ENCODE results near the gene CTNNA3. TPM values are rescaled to one million over a fixed set of nuclear protein-coding genes. Genes with fewer than 3 reads are reported as not detected.
A peak's percentile ranks its signal among the peaks of the same experiment; 100 is the strongest.

CTNNA3 gene
- total and polyA plus RNA-seq, 5 donors from 2014 or later: not detected

GRCh38 chr10:67553254-67553653 is 142.7 kb downstream of the CTNNA3 start:
- Mint-ChIP-seq H3K27me3 (peaks cover 8% of the 10 kb centered on the region), H3K4me3 (no peak overlapping the region), H3K27ac (no peak overlapping the region), H3K9me3 (peaks cover 0 to 4% (median 0%) of the 10 kb centered on the region in 7 donors), H3K36me3 (peaks cover 2% of the 10 kb centered on the region), H3K4me1 (no peaks in the 10 kb centered on the region)
- DNase-seq (no peak), ATAC-seq (ENCODE audit: low read depth in 2 of 2) (no peak)
- Histone ChIP-seq H3K4me3 (ENCODE audit: low read depth, low read length) (no peak overlapping the region), H3K4me1 (ENCODE audit: control insufficient read depth, insufficient read depth, low read length, poor library complexity, severe bottlenecking) (no peaks in the 10 kb centered on the region), H3K36me3 (ENCODE audit: control insufficient read depth, insufficient read depth, low read length) (no peaks in the 10 kb centered on the region), H3K27ac (ENCODE audit: insufficient read depth, low read length, poor library complexity, severe bottlenecking) (no peak overlapping the region), H3K27me3 (ENCODE audit: control insufficient read depth, insufficient read depth, low read length) (no peaks in the 10 kb centered on the region), H3K9me3 (ENCODE audit: control insufficient read depth in 2 of 2, low read length in 2 of 2) (no peaks in the 10 kb centered on the region)

DNA sequence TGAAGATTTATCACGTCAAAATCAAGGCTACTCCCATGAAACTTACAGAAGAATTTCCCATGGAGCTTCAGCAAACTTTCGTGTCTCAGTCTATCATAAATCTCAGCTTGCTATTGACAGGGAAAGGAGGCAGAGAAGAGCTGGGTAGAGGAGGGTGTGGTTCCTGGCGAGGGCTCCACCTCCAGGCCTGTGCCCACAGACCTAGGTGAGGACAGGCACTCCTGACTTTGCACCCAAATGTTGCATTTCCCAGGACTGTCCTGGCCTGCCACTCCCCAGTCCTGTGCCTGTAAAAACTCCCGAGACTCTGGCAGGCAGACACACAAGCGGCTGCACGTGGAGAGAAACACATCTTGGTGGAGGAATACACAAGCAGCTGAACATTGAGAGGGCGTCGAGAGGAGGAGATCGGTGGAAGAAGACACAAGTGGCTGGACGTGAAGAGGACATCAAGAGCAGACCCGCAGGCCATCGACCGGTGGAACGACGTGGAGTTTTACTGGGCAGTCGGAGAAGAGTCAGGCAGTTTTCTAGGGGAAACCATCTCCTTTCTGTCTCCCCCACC is 145.1 kb downstream of the CTNNA3 start:
- Mint-ChIP-seq H3K4me3 (no peak overlapping the region), H3K36me3 (no peaks in the 10 kb centered on the region), H3K27ac (no peak overlapping the region), H3K9me3 (peaks cover 0 to 4% (median 0%) of the 10 kb centered on the region in 7 donors), H3K27me3 (no peaks in the 10 kb centered on the region), H3K4me1 (no peaks in the 10 kb centered on the region)
- Histone ChIP-seq H3K4me1 (ENCODE audit: control insufficient read depth, insufficient read depth, low read length, poor library complexity, severe bottlenecking) (no peaks in the 10 kb centered on the region), H3K9me3 (ENCODE audit: control insufficient read depth in 2 of 2, low read length in 2 of 2) (no peaks in the 10 kb centered on the region), H3K36me3 (ENCODE audit: control insufficient read depth, insufficient read depth, low read length) (no peaks in the 10 kb centered on the region), H3K4me3 (ENCODE audit: low read depth, low read length) (no peak overlapping the region), H3K27ac (ENCODE audit: insufficient read depth, low read length, poor library complexity, severe bottlenecking) (no peak overlapping the region), H3K27me3 (ENCODE audit: control insufficient read depth, insufficient read depth, low read length) (no peaks in the 10 kb centered on the region)
- no peak for ATAC-seq (ENCODE audit: low read depth in 2 of 2)
- DNase-seq: no peak

GRCh38 chr10:67550046-67550445 is 145.9 kb downstream of the CTNNA3 start:
- DNase-seq: no peak
- Mint-ChIP-seq H3K27ac (no peak overlapping the region), H3K4me1 (no peaks in the 10 kb centered on the region), H3K4me3 (no peak overlapping the region), H3K27me3 (no peaks in the 10 kb centered on the region), H3K9me3 (peaks cover 0 to 4% (median 0%) of the 10 kb centered on the region in 7 donors), H3K36me3 (no peaks in the 10 kb centered on the region)
- no peaks in the 10 kb centered on the region for H3K9me3 ChIP-seq (ENCODE audit: control insufficient read depth in 2 of 2, low read length in 2 of 2)
- H3K27ac ChIP-seq (ENCODE audit: insufficient read depth, low read length, poor library complexity, severe bottlenecking): no peak overlapping the region
- H3K4me3 ChIP-seq (ENCODE audit: low read depth, low read length): no peak overlapping the region
- no peaks in the 10 kb centered on the region for H3K36me3 ChIP-seq (ENCODE audit: control insufficient read depth, insufficient read depth, low read length)
- no peak for ATAC-seq (ENCODE audit: low read depth in 2 of 2)
- H3K27me3 ChIP-seq (ENCODE audit: control insufficient read depth, insufficient read depth, low read length): no peaks in the 10 kb centered on the region
- H3K4me1 ChIP-seq (ENCODE audit: control insufficient read depth, insufficient read depth, low read length, poor library complexity, severe bottlenecking): no peaks in the 10 kb centered on the region

DNA sequence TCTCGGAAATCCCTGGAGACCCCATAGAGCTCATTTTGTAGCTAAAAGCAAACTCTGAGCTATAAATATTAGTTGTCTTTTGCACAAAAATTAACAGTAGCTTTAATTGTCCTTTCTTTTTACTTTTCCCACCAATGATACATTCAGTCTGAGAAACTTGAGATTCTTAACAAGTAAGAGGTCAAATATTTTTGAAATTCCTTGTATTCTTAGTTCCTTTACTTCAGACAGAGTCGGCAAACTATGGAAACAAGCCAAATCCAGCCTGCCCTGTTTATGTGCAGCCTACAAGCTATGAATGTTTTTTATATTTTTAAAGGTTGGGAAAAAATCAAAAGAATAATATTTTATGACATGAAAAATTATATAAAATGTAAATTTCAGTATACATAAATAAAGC is 146.6 kb downstream of the CTNNA3 start:
- Mint-ChIP-seq H3K27me3 (peaks cover under 1% of the 10 kb centered on the region), H3K27ac (no peak overlapping the region), H3K4me3 (no peak overlapping the region), H3K36me3 (no peaks in the 10 kb centered on the region), H3K9me3 (peaks cover 0 to 2% (median 0%) of the 10 kb centered on the region in 7 donors), H3K4me1 (no peaks in the 10 kb centered on the region)
- H3K27me3 ChIP-seq (ENCODE audit: control insufficient read depth, insufficient read depth, low read length): no peaks in the 10 kb centered on the region
- no peaks in the 10 kb centered on the region for H3K36me3 ChIP-seq (ENCODE audit: control insufficient read depth, insufficient read depth, low read length)
- H3K4me3 ChIP-seq (ENCODE audit: low read depth, low read length): no peak overlapping the region
- ATAC-seq (ENCODE audit: low read depth in 2 of 2) (no peak), DNase-seq (no peak)
- H3K9me3 ChIP-seq (ENCODE audit: control insufficient read depth in 2 of 2, low read length in 2 of 2): no peaks in the 10 kb centered on the region
- no peak overlapping the region for H3K27ac ChIP-seq (ENCODE audit: insufficient read depth, low read length, poor library complexity, severe bottlenecking)
- no peaks in the 10 kb centered on the region for H3K4me1 ChIP-seq (ENCODE audit: control insufficient read depth, insufficient read depth, low read length, poor library complexity, severe bottlenecking)

DNA sequence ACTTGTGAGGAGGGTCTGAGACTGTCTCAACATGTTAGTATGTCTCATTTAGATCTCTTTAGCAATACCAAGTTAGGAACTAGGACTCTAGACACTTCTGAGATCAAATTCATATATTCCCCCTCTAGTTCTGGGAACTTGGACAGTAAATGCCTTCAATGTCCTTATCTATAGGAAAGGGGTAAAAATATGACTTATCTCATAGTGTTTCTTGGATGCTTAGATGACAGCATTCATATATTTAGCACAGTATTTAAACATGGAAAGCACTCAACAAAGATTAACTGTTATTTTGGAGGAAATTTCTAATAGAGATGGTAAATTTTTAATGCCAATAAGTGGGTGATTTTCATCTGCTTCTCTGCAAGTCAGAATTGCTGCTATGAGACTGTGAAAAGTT is 154.6 kb downstream of the CTNNA3 start:
- Mint-ChIP-seq H3K4me3 (no peak overlapping the region), H3K27me3 (peaks cover 13% of the 10 kb centered on the region), H3K36me3 (no peaks in the 10 kb centered on the region), H3K9me3 (no peaks in the 10 kb centered on the region), H3K27ac (no peak overlapping the region), H3K4me1 (peaks cover 0 to 5% (median 0%) of the 10 kb centered on the region in 4 donors)
- ATAC-seq (ENCODE audit: low read depth in 2 of 2): no peak
- H3K36me3 ChIP-seq (ENCODE audit: control insufficient read depth, insufficient read depth, low read length): no peaks in the 10 kb centered on the region
- DNase-seq: no peak
- no peak overlapping the region for H3K27ac ChIP-seq (ENCODE audit: insufficient read depth, low read length, poor library complexity, severe bottlenecking)
- no peaks in the 10 kb centered on the region for H3K4me1 ChIP-seq (ENCODE audit: control insufficient read depth, insufficient read depth, low read length, poor library complexity, severe bottlenecking)
- peaks cover 1% of the 10 kb centered on the region for H3K27me3 ChIP-seq (ENCODE audit: control insufficient read depth, insufficient read depth, low read length)
- H3K4me3 ChIP-seq (ENCODE audit: low read depth, low read length): no peak overlapping the region
- no peaks in the 10 kb centered on the region for H3K9me3 ChIP-seq (ENCODE audit: control insufficient read depth in 2 of 2, low read length in 2 of 2)

- no peak for DNase-seq
- H3K27me3 Mint-ChIP-seq: peaks cover 18% of the 10 kb centered on the region
- no peaks in the 10 kb centered on the region for H3K9me3 Mint-ChIP-seq
- Histone ChIP-seq H3K27me3 (ENCODE audit: control insufficient read depth, insufficient read depth, low read length) (peaks cover 4% of the 10 kb centered on the region), H3K4me3 (ENCODE audit: low read depth, low read length) (no peak overlapping the region), H3K4me1 (ENCODE audit: control insufficient read depth, insufficient read depth, low read length, poor library complexity, severe bottlenecking) (no peaks in the 10 kb centered on the region), H3K9me3 (ENCODE audit: control insufficient read depth in 2 of 2, low read length in 2 of 2) (no peaks in the 10 kb centered on the region), H3K36me3 (ENCODE audit: control insufficient read depth, insufficient read depth, low read length) (no peaks in the 10 kb centered on the region), H3K27ac (ENCODE audit: insufficient read depth, low read length, poor library complexity, severe bottlenecking) (no peak overlapping the region)
- no peak overlapping the region for H3K4me3 Mint-ChIP-seq
- no peaks in the 10 kb centered on the region for H3K36me3 Mint-ChIP-seq
- peak overlapping the region in 1 of 3 donors; percentile 20 for H3K27ac Mint-ChIP-seq
- peaks cover 0 to 7% (median 0%) of the 10 kb centered on the region in 4 donors for H3K4me1 Mint-ChIP-seq
- no peak for ATAC-seq (ENCODE audit: low read depth in 2 of 2)
These were observed 156.7 kb downstream of the CTNNA3 start for GRCh38 chr10:67539312-67539711.

DNA sequence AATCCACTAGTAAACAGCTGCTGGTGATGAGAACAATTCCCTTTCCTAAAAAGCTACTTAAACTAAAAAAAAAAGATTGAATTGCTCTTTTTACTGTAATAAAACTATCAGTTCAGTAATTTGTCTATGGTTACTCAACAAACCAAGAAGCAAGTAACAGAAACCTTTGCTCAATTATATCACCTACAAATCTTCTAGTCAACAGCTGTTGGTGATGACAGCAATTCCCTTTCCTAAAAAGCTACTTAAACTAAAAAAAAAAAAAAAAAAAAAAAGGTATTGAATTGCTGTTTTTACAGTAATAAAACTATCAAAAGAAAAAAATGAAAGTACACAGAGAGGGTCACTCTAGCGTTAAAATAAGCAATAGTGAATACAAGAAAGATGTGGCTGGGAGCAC is 158.1 kb downstream of the CTNNA3 start:
- ATAC-seq (ENCODE audit: low read depth in 2 of 2) (no peak), DNase-seq (no peak)
- H3K9me3 Mint-ChIP-seq: no peaks in the 10 kb centered on the region
- peaks cover 0 to 7% (median 0%) of the 10 kb centered on the region in 4 donors for H3K4me1 Mint-ChIP-seq
- H3K36me3 ChIP-seq (ENCODE audit: control insufficient read depth, insufficient read depth, low read length): no peaks in the 10 kb centered on the region
- peaks cover 3% of the 10 kb centered on the region for H3K27me3 ChIP-seq (ENCODE audit: control insufficient read depth, insufficient read depth, low read length)
- H3K27ac Mint-ChIP-seq: no peak overlapping the region
- H3K27me3 Mint-ChIP-seq: peaks cover 20% of the 10 kb centered on the region
- H3K9me3 ChIP-seq (ENCODE audit: control insufficient read depth in 2 of 2, low read length in 2 of 2): no peaks in the 10 kb centered on the region
- H3K4me3 Mint-ChIP-seq: no peak overlapping the region
- H3K27ac ChIP-seq (ENCODE audit: insufficient read depth, low read length, poor library complexity, severe bottlenecking): no peak overlapping the region
- no peak overlapping the region for H3K4me3 ChIP-seq (ENCODE audit: low read depth, low read length)
- H3K36me3 Mint-ChIP-seq: no peaks in the 10 kb centered on the region
- H3K4me1 ChIP-seq (ENCODE audit: control insufficient read depth, insufficient read depth, low read length, poor library complexity, severe bottlenecking): no peaks in the 10 kb centered on the region

DNA sequence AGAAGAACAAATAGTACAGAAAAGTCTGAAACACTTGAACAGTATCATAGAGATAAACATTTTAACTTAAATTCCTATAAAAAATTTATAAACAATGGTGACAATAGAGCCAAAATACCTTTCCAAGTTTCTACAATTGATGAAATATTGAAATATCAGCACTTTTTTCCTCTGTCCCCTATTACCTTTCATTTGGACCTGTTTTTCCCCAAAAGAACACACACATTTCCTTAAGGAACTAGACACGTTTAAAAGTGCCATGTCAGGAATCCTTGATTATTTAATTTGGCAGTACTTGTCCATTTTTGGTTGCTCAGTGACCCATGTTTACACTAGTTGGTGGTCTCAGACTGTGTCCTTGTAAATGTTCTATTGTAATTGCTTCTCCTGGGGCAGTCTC is 162.6 kb downstream of the CTNNA3 start:
- Mint-ChIP-seq H3K36me3 (no peaks in the 10 kb centered on the region), H3K27ac (no peak overlapping the region), H3K27me3 (peaks cover 28% of the 10 kb centered on the region), H3K4me1 (peaks cover 0 to 7% (median 0%) of the 10 kb centered on the region in 4 donors), H3K4me3 (no peak overlapping the region), H3K9me3 (peaks cover 0 to 2% (median 0%) of the 10 kb centered on the region in 7 donors)
- no peak overlapping the region for H3K4me3 ChIP-seq (ENCODE audit: low read depth, low read length)
- no peaks in the 10 kb centered on the region for H3K9me3 ChIP-seq (ENCODE audit: control insufficient read depth in 2 of 2, low read length in 2 of 2)
- DNase-seq (no peak), ATAC-seq (ENCODE audit: low read depth in 2 of 2) (no peak)
- no peak overlapping the region for H3K27ac ChIP-seq (ENCODE audit: insufficient read depth, low read length, poor library complexity, severe bottlenecking)
- peaks cover 4% of the 10 kb centered on the region for H3K27me3 ChIP-seq (ENCODE audit: control insufficient read depth, insufficient read depth, low read length)
- no peaks in the 10 kb centered on the region for H3K4me1 ChIP-seq (ENCODE audit: control insufficient read depth, insufficient read depth, low read length, poor library complexity, severe bottlenecking)
- H3K36me3 ChIP-seq (ENCODE audit: control insufficient read depth, insufficient read depth, low read length): no peaks in the 10 kb centered on the region
